ENCODE measurements around the gene BIRC2.

GRCh38 chr11:102401905-102402304 is 54.9 kb downstream of the BIRC2 start:
- TF ChIP-seq CTCF (IDR thresholded peaks at IDR 0.05 in 8 of 11, conservative IDR thresholded peaks at IDR 0.05 in 3 of 11) (no peak), POLR2AphosphoS5 (IDR thresholded peaks at IDR 0.05) (no peak)

Data from spleen (tissue), 7 donors.